GM12878 (cell line): ENCODE data around the gene THADA. TPM values are rescaled to one million over a fixed set of nuclear protein-coding genes. Genes with fewer than 3 reads are reported as not detected.
A peak's percentile ranks its signal among the peaks of the same experiment; 100 is the strongest.

ENCODE experiments used
- ASH2L ChIP-seq: fragments of 300-600, 200-600 bp; sonication (generic); IDR thresholded peaks from 2 replicates; pipeline ENCODE4 v1.6.1; 2017; ENCODE audit warnings: low read depth, mild to moderate bottlenecking, borderline replicate concordance
- ATF3 ChIP-seq: IDR thresholded peaks from 2 replicates; pipeline ENCODE4 v1.6.1; 2011; ENCODE audit warnings: low read depth, mild to moderate bottlenecking, low read length, moderate library complexity, borderline replicate concordance; ENCODE audit errors: extremely low read depth
- CBX5 ChIP-seq: sonication (generic); IDR thresholded peaks from 2 replicates; pipeline ENCODE4 v1.6.1; 2016; ENCODE audit warnings: low read depth, moderate library complexity, mild to moderate bottlenecking, inconsistent platforms
- CHD2 ChIP-seq: IDR thresholded peaks from 2 replicates; pipeline ENCODE4 v1.6.1; 2011; ENCODE audit warnings: low read depth, low read length, improper control_type of control experiment, borderline replicate concordance
- CREM ChIP-seq: IDR thresholded peaks from 2 replicates; pipeline ENCODE4 v1.6.1; 2014; ENCODE audit warnings: antibody characterized with exemption, low read depth
- DPF2 ChIP-seq: fragments of 450-650 bp; IDR thresholded peaks from 2 replicates; pipeline ENCODE4 v1.6.1; 2017; ENCODE audit warnings: mild to moderate bottlenecking
- E4F1 ChIP-seq: fragments of 450-650 bp; IDR thresholded peaks from 2 replicates; pipeline ENCODE4 v1.6.1; 2018; ENCODE audit warnings: borderline replicate concordance, mild to moderate bottlenecking; ENCODE audit not compliant: partially characterized antibody
- HDAC6 ChIP-seq: fragments of 200-600 bp; sonication (generic); IDR thresholded peaks from one replicate; pipeline ENCODE4 v1.8.0; 2017; ENCODE audit warnings: antibody characterized with exemption; ENCODE audit not compliant: unreplicated experiment
- IKZF1 ChIP-seq: fragments of 450-650 bp; conservative IDR thresholded peaks from 2 replicates; pipeline ENCODE4 v1.6.1; 2017; ENCODE audit warnings: antibody characterized with exemption, mild to moderate bottlenecking
- JUNB ChIP-seq: IDR thresholded peaks from 2 replicates; pipeline ENCODE4 v1.6.1; 2016; ENCODE audit warnings: antibody characterized with exemption, mild to moderate bottlenecking
- LARP7 ChIP-seq: fragments of 450-650 bp; IDR thresholded peaks from 2 replicates; pipeline ENCODE4 v1.6.1; 2017; ENCODE audit warnings: mild to moderate bottlenecking
- MXI1 ChIP-seq: fragments of 150-350 bp; IDR thresholded peaks from 2 replicates; pipeline ENCODE4 v1.6.1; 2011; ENCODE audit warnings: low read depth, mild to moderate bottlenecking, inconsistent platforms, low read length, improper control_type of control experiment
- PAX8 ChIP-seq: fragments of 450-650 bp; IDR thresholded peaks from 2 replicates; pipeline ENCODE4 v1.6.1; 2017; ENCODE audit warnings: mild to moderate bottlenecking, moderate library complexity
- POU2F2 ChIP-seq: IDR thresholded peaks from 3 replicates; pipeline ENCODE4 v1.6.1; 2011; ENCODE audit warnings: low read depth, mild to moderate bottlenecking, low read length, borderline replicate concordance
- RBBP5 ChIP-seq: fragments of 200-600 bp; sonication (generic); conservative IDR thresholded peaks from 2 replicates; pipeline ENCODE4 v1.6.1; 2016
- RCOR1 ChIP-seq: conservative IDR thresholded peaks from 2 replicates; pipeline ENCODE4 v1.6.1; 2012; ENCODE audit warnings: low read depth, low read length, improper control_type of control experiment
- SIX5 ChIP-seq: IDR thresholded peaks from 2 replicates; pipeline ENCODE4 v1.6.1; 2011; ENCODE audit warnings: mild to moderate bottlenecking, low read depth, low read length, moderate library complexity; ENCODE audit not compliant: severe bottlenecking
- SP1 ChIP-seq: IDR thresholded peaks from one replicate; pipeline ENCODE4 v1.6.1; 2011; ENCODE audit warnings: low read depth, low read length
- SRF ChIP-seq, 2 experiments: IDR thresholded peaks; 2 replicates each; pipeline ENCODE4 v1.6.1; 2011; ENCODE audit warnings: low read depth in 2 of 2, low read length in 2 of 2, mild to moderate bottlenecking in 1 of 2, moderate library complexity in 1 of 2
- STAT3 ChIP-seq: IDR thresholded peaks from 2 replicates; pipeline ENCODE4 v1.6.1; 2011; ENCODE audit warnings: low read depth, low read length, improper control_type of control experiment
- TAF1 ChIP-seq: IDR thresholded peaks from 2 replicates; pipeline ENCODE4 v1.6.1; 2011; ENCODE audit warnings: mild to moderate bottlenecking, low read depth, low read length, borderline replicate concordance
- TARDBP ChIP-seq: IDR thresholded peaks from 2 replicates; pipeline ENCODE4 v1.6.1; 2016; ENCODE audit warnings: borderline replicate concordance
- TBL1XR1 ChIP-seq: IDR thresholded peaks from 2 replicates; pipeline ENCODE4 v1.6.1; 2012; ENCODE audit warnings: low read depth, low read length, improper control_type of control experiment
- TCF12 ChIP-seq: IDR thresholded peaks from 2 replicates; pipeline ENCODE4 v1.6.1; 2011; ENCODE audit warnings: low read depth, mild to moderate bottlenecking, low read length
- TCF7 ChIP-seq: IDR thresholded peaks from 2 replicates; pipeline ENCODE4 v1.6.1; 2014; ENCODE audit warnings: antibody characterized with exemption, borderline replicate concordance
- USF1 ChIP-seq: IDR thresholded peaks from 2 replicates; pipeline ENCODE4 v1.6.1; 2011; ENCODE audit warnings: borderline replicate concordance, low read depth, mild to moderate bottlenecking, moderate library complexity, mixed read lengths, low read length; ENCODE audit not compliant: insufficient read depth; ENCODE audit errors: extremely low read length
- WRNIP1 ChIP-seq: IDR thresholded peaks from 2 replicates; pipeline ENCODE4 v1.6.1; 2011; ENCODE audit warnings: low read depth, low read length, improper control_type of control experiment, borderline replicate concordance
- YY1 ChIP-seq: IDR thresholded peaks from 2 replicates; pipeline ENCODE4 v1.6.1; 2011; ENCODE audit warnings: low read depth, mild to moderate bottlenecking, low read length
- ZNF207 ChIP-seq: fragments of 450-650 bp; IDR thresholded peaks from 2 replicates; pipeline ENCODE4 v1.6.1; 2014; ENCODE audit warnings: antibody characterized with exemption, mild to moderate bottlenecking, borderline replicate concordance
- ZNF217 ChIP-seq: fragments of 450-650 bp; IDR thresholded peaks from 2 replicates; pipeline ENCODE4 v1.6.1; 2017; ENCODE audit warnings: antibody characterized with exemption, mild to moderate bottlenecking
- ZNF384 ChIP-seq: IDR thresholded peaks from 2 replicates; pipeline ENCODE4 v1.6.1; 2012; ENCODE audit warnings: low read depth, mild to moderate bottlenecking, low read length, improper control_type of control experiment, borderline replicate concordance
- polyA plus RNA-seq, 11 experiments: library from polyadenylated mRNA; depleted of rRNA in 4 of 11; unstranded in 6 of 11; stranded (reverse) in 5 of 11; fragments of >200 nt; fragmentation: Nextera tagmentation in 4 of 11; fragmentation: Illumina TruSeq in 1 of 11; extraction: Ambion mirVana in 4 of 11; extraction: Trizol in 1 of 11; gene quantifications; 1 replicate in 1 of 11; 2 replicates in 10 of 11; pipeline versions ENCODE4 v1.2.1 to v1.2.3, GENCODE V29; 2011 to 2016; ENCODE audit warnings: inconsistent platforms in 2 of 11, missing spikeins in 2 of 11, low read depth in 1 of 11
- total RNA-seq, 4 experiments: library from RNA; depleted of rRNA in 3 of 4; stranded (reverse); fragments of >200 nt in 3 of 4; fragmentation: Illumina TruSeq in 1 of 4; extraction: Trizol in 1 of 4; gene quantifications; 2 replicates each; pipeline versions ENCODE4 v1.2.1 to v1.2.3, GENCODE V29; 2013 to 2021

THADA gene
- total and polyA plus RNA-seq, 10 of the 15 experiments (the other 5 are each of a cell fraction or from before 2014, with no cell fraction given): 14.6 to 33.2 (median 23.2) TPM

GRCh38 chr2:43226955-43227829 lies 368.6 kb downstream of the THADA start (continued):
- TF ChIP-seq TAF1 (no peak), POU2F2 (no peak), CREM (no peak), ATF3 (no peak), USF1 (no peak), WRNIP1 (no peak), STAT3 (no peak), YY1 (no peak), TCF12 (0 out of 2 replicates have a peak, but pooled peaks have one; percentile 9), JUNB (no peak), SP1 (no peak), SIX5 (no peak), TCF7 (0 out of 2 replicates have a peak, but pooled peaks have one; percentile 21), CBX5 (no peak), MXI1 (peak; percentile 61), LARP7 (peak; percentile 37; the same call in 1 of the 2 replicates), SRF (IDR thresholded peaks at IDR 0.05; ENCODE audit: low read depth in 2 of 2, low read length in 2 of 2) (no peak), ZNF207 (no peak), HDAC6 (no peak), IKZF1 (peak; percentile 22), TARDBP (no peak), TBL1XR1 (no peak), ASH2L (no peak), ZNF384 (no peak), PAX8 (no peak), E4F1 (no peak), RCOR1 (no peak), DPF2 (peak; percentile 17), CHD2 (no peak), RBBP5 (no peak), ZNF217 (no peak)
